ENCODE measurements around the gene METTL8. TPM values are rescaled to one million over a fixed set of nuclear protein-coding genes. Genes with fewer than 3 reads are reported as not detected.

The METTL8 gene
- polyA plus RNA-seq, 1 of the 3 experiments (the other 2 are of a cell fraction): 5.1 TPM

GRCh38 chr2:171389780-171390179, 44.0 kb downstream of the METTL8 start:
- Histone ChIP-seq H4K20me1 (ENCODE audit: insufficient read depth) (no peaks in the 10 kb centered on the region), H3K9me3 (no peaks in the 10 kb centered on the region), H3K79me2 (ENCODE audit: insufficient read depth) (no peaks in the 10 kb centered on the region), H3K36me3 (replicated peaks in 1 of 2; ENCODE audit: control insufficient read depth in 1 of 2, insufficient read depth in 2 of 2, low read length in 1 of 2) (no peaks in the 10 kb centered on the region), H3K27ac (ENCODE audit: low read depth in 2 of 2, low read length in 1 of 2) (no peak overlapping the region), H2AFZ (ENCODE audit: low read depth) (no peak overlapping the region), H3K4me2 (no peak overlapping the region), H3K4me3 (ENCODE audit: low read depth in 2 of 2, low read length in 1 of 2) (no peak overlapping the region), H3K4me1 (ENCODE audit: control insufficient read depth in 1 of 2, insufficient read depth in 2 of 2, low read depth in 1 of 2, low read length in 1 of 2) (peaks cover 0 to 14% of the 10 kb centered on the region in 2 experiments; a peak in 2 of 4 replicates), H3K9me2 (no peaks in the 10 kb centered on the region), H3F3A (replicated peaks; ENCODE audit: insufficient read depth) (peaks cover 18% of the 10 kb centered on the region), H3K27me3 (ENCODE audit: insufficient read depth) (no peaks in the 10 kb centered on the region), H3K9ac (no peak overlapping the region)
- DNase-seq: no peak
- ChIA-PET POLR2A (no interaction called here), CTCF (interaction anchor here (0.9 kb wide), 1 partner anchor 20 kb away, joined by 3 read pairs; no protein-coding TSS in a partner anchor)
- WGBS (ENCODE audit: low lambda C conversion rate): 100% methylated on average over 1 of the region's 1 CpG
- TF ChIP-seq EP300 (IDR thresholded peaks at IDR 0.05; ENCODE audit: borderline replicate concordance in 1 of 2, low read depth in 1 of 2, low read length in 1 of 2) (no peak), POLR2AphosphoS5 (IDR thresholded peaks at IDR 0.05; ENCODE audit: low read depth, low read length) (no peak), USF2 (IDR thresholded peaks at IDR 0.05; ENCODE audit: borderline replicate concordance, low read depth, low read length) (no peak), CHD2 (IDR thresholded peaks at IDR 0.05; ENCODE audit: low read length, partially characterized antibody) (no peak), FOXM1 (IDR thresholded peaks at IDR 0.05; ENCODE audit: low read depth) (no peak), GATA2 (CRISPR knock-in tag; IDR thresholded peaks at IDR 0.05) (no peak), RCOR1 (IDR thresholded peaks at IDR 0.05; ENCODE audit: low read length) (no peak), PBX3 (IDR thresholded peaks at IDR 0.05) (no peak), NFIC (IDR thresholded peaks at IDR 0.05; ENCODE audit: borderline replicate concordance) (no peak), ELF1 (IDR thresholded peaks at IDR 0.05) (no peak), CTCF (IDR thresholded peaks at IDR 0.05) (no peak), MEF2A (IDR thresholded peaks at IDR 0.05; ENCODE audit: borderline replicate concordance, low read depth) (no peak)
- TF ChIP-seq, protein P1, sequence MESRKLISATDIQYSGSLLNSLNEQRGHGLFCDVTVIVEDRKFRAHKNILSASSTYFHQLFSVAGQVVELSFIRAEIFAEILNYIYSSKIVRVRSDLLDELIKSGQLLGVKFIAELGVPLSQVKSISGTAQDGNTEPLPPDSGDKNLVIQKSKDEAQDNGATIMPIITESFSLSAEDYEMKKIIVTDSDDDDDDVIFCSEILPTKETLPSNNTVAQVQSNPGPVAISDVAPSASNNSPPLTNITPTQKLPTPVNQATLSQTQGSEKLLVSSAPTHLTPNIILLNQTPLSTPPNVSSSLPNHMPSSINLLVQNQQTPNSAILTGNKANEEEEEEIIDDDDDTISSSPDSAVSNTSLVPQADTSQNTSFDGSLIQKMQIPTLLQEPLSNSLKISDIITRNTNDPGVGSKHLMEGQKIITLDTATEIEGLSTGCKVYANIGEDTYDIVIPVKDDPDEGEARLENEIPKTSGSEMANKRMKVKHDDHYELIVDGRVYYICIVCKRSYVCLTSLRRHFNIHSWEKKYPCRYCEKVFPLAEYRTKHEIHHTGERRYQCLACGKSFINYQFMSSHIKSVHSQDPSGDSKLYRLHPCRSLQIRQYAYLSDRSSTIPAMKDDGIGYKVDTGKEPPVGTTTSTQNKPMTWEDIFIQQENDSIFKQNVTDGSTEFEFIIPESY (IDR thresholded peaks at IDR 0.05; ENCODE audit: borderline replicate concordance, low read depth): no peak
- TF ChIP-seq, protein P2, sequence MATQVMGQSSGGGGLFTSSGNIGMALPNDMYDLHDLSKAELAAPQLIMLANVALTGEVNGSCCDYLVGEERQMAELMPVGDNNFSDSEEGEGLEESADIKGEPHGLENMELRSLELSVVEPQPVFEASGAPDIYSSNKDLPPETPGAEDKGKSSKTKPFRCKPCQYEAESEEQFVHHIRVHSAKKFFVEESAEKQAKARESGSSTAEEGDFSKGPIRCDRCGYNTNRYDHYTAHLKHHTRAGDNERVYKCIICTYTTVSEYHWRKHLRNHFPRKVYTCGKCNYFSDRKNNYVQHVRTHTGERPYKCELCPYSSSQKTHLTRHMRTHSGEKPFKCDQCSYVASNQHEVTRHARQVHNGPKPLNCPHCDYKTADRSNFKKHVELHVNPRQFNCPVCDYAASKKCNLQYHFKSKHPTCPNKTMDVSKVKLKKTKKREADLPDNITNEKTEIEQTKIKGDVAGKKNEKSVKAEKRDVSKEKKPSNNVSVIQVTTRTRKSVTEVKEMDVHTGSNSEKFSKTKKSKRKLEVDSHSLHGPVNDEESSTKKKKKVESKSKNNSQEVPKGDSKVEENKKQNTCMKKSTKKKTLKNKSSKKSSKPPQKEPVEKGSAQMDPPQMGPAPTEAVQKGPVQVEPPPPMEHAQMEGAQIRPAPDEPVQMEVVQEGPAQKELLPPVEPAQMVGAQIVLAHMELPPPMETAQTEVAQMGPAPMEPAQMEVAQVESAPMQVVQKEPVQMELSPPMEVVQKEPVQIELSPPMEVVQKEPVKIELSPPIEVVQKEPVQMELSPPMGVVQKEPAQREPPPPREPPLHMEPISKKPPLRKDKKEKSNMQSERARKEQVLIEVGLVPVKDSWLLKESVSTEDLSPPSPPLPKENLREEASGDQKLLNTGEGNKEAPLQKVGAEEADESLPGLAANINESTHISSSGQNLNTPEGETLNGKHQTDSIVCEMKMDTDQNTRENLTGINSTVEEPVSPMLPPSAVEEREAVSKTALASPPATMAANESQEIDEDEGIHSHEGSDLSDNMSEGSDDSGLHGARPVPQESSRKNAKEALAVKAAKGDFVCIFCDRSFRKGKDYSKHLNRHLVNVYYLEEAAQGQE (IDR thresholded peaks at IDR 0.05; ENCODE audit: low read depth, low read length): no peak
